ENCODE measurements around the gene EN1. TPM values are rescaled to one million over a fixed set of nuclear protein-coding genes. Genes with fewer than 3 reads are reported as not detected.

Gene EN1
- total RNA-seq, 2 donors from 2014 or later: not detected

GRCh38 chr2:118851650-118852049 lies 4.2 kb upstream of the EN1 start:
- TF ChIP-seq, protein P1, sequence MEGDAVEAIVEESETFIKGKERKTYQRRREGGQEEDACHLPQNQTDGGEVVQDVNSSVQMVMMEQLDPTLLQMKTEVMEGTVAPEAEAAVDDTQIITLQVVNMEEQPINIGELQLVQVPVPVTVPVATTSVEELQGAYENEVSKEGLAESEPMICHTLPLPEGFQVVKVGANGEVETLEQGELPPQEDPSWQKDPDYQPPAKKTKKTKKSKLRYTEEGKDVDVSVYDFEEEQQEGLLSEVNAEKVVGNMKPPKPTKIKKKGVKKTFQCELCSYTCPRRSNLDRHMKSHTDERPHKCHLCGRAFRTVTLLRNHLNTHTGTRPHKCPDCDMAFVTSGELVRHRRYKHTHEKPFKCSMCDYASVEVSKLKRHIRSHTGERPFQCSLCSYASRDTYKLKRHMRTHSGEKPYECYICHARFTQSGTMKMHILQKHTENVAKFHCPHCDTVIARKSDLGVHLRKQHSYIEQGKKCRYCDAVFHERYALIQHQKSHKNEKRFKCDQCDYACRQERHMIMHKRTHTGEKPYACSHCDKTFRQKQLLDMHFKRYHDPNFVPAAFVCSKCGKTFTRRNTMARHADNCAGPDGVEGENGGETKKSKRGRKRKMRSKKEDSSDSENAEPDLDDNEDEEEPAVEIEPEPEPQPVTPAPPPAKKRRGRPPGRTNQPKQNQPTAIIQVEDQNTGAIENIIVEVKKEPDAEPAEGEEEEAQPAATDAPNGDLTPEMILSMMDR (IDR thresholded peaks at IDR 0.05): no peak
- no peaks in the 10 kb centered on the region for H3K36me3 ChIP-seq
- no peak for DNase-seq (ENCODE audit: low spot score)
- peaks cover 55 to 83% of the 10 kb centered on the region in 2 donors for H3K27me3 ChIP-seq
- no peak overlapping the region for H3K4me3 ChIP-seq
- H3K9me3 ChIP-seq: no peaks in the 10 kb centered on the region
- H3K4me1 ChIP-seq: peaks cover 0 to 53% of the 10 kb centered on the region in 2 donors
- no peak overlapping the region for H3K27ac ChIP-seq

DNA sequence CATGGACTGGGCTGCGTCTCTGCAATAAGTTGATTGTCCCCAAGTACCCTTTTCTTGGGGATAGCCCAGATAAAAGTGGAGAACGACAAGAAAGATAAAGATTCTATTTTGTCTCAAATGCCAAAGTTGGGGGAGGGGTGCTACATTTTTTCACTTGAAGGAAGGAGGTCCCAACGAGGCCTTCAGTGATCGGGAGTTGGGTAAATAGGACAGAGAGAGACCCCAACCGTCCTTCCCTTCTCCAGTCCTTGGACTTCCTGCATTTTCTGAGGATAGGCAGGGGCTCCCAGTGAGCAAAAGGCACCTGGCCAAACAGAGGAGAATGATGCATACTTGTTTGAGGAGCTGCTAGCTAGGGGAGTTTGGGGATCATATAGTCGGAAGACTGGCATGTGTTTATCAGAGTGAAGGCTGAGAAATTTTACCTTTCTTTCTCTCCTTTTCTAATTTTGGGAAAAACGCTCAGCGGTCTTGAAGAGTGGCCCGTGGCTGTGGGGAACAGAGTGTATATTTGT lies 3.5 kb upstream of the EN1 start:
- Histone ChIP-seq H3K36me3 (no peaks in the 10 kb centered on the region), H3K4me3 (no peak overlapping the region), H3K27ac (no peak overlapping the region), H3K9me3 (no peaks in the 10 kb centered on the region), H3K4me1 (peaks cover 0 to 53% of the 10 kb centered on the region in 2 donors), H3K27me3 (peaks cover 55 to 80% of the 10 kb centered on the region in 2 donors)
- TF ChIP-seq, protein P1 (IDR thresholded peaks at IDR 0.05): no peak
- DNase-seq (ENCODE audit: low spot score): no peak

- peaks cover 56 to 80% of the 10 kb centered on the region in 2 donors for H3K27me3 ChIP-seq
- H3K4me3 ChIP-seq: no peak overlapping the region
- no peak overlapping the region for H3K27ac ChIP-seq
- H3K9me3 ChIP-seq: no peaks in the 10 kb centered on the region
- no peak for DNase-seq (ENCODE audit: low spot score)
- TF ChIP-seq, protein P1 (IDR thresholded peaks at IDR 0.05): no peak
- peaks cover 0 to 52% of the 10 kb centered on the region in 2 donors for H3K4me1 ChIP-seq
- H3K36me3 ChIP-seq: no peaks in the 10 kb centered on the region
Observed at GRCh38 chr2:118850168-118850900, 2.9 kb upstream of the EN1 start.

DNA sequence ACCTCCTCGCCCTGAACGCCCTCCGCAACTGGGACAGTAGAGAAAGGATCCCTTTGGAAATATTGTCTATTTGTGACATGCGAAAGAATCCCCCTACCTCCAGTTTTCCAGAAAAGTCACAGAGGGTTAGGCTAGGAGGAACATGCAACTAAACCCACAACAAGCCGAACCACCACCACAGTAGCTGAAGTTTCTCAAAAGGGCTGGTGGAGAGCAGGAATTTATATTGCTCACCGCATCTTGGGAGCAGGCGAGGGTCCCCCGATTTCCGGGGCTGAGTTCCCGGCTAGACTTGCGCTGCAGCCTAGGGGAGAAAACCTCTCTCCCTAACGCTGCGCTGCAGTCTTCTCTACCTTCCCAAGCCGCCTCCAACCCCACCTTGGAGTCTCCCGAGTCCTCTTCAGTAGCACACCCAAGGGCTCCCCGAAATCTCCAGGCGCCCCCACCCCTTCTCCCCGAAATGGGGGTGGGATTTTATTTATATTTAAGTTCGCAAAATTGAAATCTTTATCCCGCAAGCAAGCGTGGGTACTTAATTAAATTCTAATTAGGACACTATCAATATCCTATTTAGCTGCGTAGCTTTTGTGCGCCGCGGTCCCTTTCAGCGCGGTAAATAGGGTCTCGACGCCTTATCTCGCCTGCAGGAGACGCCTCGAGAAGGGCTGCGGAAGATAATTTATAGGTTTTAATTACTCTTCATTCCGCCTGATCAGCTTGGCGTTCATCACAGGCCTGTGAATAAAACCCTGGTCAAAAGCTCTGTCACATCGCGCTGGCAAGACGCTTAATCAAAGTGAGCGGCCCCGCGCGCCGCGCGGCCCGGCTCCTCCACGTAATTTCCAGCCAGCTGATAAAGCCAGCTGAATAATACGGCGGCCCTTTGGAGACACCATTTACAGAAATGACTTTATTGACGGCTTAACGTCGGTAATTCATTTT lies 2.0 kb upstream of the EN1 start:
- TF ChIP-seq, protein P1 (IDR thresholded peaks at IDR 0.05): no peak
- H3K9me3 ChIP-seq: no peaks in the 10 kb centered on the region

GRCh38 chr2:118848381-118849225 lies 1.2 kb upstream of the EN1 start:
- Histone ChIP-seq H3K36me3 (no peaks in the 10 kb centered on the region), H3K4me3 (peak overlapping the region in 1 of 2 donors; percentile 9), H3K4me1 (peaks cover 0 to 43% of the 10 kb centered on the region in 2 donors), H3K27me3 (peaks cover 57 to 80% of the 10 kb centered on the region in 2 donors), H3K9me3 (no peaks in the 10 kb centered on the region), H3K27ac (no peak overlapping the region)
- TF ChIP-seq, protein P1 (IDR thresholded peaks at IDR 0.05): no peak
- peak; percentile 52 for DNase-seq (ENCODE audit: low spot score)

More for the DNA sequence above, 2.0 kb upstream of the EN1 start:
- peak; percentile 50 for DNase-seq (ENCODE audit: low spot score)
- peaks cover 0 to 52% of the 10 kb centered on the region in 2 donors for H3K4me1 ChIP-seq
- H3K4me3 ChIP-seq: no peak overlapping the region
- H3K27ac ChIP-seq: no peak overlapping the region
- peaks cover 57 to 80% of the 10 kb centered on the region in 2 donors for H3K27me3 ChIP-seq
- H3K36me3 ChIP-seq: no peaks in the 10 kb centered on the region

All from right atrium auricular region (tissue), 2 donors.